Endothelial cell of umbilical vein (primary cell): ENCODE data around the gene CD200R1L.

Experiments used
- CTCF ChIP-seq, 2 donors: IDR thresholded peaks; 1 replicate in 1 of 2; 2 replicates in 1 of 2; pipeline ENCODE4 v1.5.1; 2011; ENCODE audit warnings: low read length in 2 of 2, mild to moderate bottlenecking in 2 of 2, moderate library complexity in 2 of 2, control low read depth in 1 of 2, inconsistent platforms in 1 of 2, low read depth in 1 of 2; ENCODE audit not compliant: insufficient read depth in 1 of 2; ENCODE audit errors: extremely low read depth in 1 of 2
- FOS ChIP-seq: IDR thresholded peaks from 2 replicates; pipeline ENCODE4 v1.6.1; 2011; ENCODE audit warnings: mild to moderate bottlenecking, low read length, moderate library complexity, borderline replicate concordance; ENCODE audit not compliant: insufficient read depth
- POLR2AphosphoS5 ChIP-seq: IDR thresholded peaks from 2 replicates; pipeline ENCODE4 v1.6.1; 2012; ENCODE audit warnings: low read depth, mild to moderate bottlenecking, control low read depth, low read length, moderate library complexity; ENCODE audit not compliant: insufficient read depth

DNA sequence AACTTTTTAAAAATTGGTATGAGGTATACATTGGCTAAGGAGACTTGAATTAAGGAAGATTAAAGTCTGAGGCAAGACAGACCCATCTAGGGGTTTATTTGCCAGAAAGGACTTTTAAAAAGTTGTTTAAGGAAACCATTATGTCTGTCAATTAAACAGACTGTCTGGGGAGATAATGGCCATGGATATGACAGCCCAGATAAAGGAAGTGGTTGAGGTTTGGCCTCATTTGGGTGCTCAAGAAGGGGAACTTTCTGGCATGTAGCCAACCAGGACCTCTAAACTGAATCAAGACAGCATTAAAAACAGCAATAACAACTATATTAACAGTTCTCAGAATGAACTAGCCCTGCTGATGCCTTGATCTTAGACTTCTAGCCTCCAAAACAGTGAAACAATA is 9.9 kb upstream of the CD200R1L start:
- no peak for TF ChIP-seq CTCF (IDR thresholded peaks at IDR 0.05; ENCODE audit: extremely low read depth in 1 of 2, insufficient read depth in 1 of 2, low read depth in 1 of 2, low read length in 2 of 2)
- no peak for TF ChIP-seq FOS
- TF ChIP-seq POLR2AphosphoS5, result no peak
